ENCODE measurements around the gene SLAMF9. TPM values are rescaled to one million over a fixed set of nuclear protein-coding genes. Genes with fewer than 3 reads are reported as not detected.
A peak's percentile ranks its signal among the peaks of the same experiment; 100 is the strongest.

SLAMF9 gene
- total RNA-seq, 4 donors from 2014 or later: not detected

DNA sequence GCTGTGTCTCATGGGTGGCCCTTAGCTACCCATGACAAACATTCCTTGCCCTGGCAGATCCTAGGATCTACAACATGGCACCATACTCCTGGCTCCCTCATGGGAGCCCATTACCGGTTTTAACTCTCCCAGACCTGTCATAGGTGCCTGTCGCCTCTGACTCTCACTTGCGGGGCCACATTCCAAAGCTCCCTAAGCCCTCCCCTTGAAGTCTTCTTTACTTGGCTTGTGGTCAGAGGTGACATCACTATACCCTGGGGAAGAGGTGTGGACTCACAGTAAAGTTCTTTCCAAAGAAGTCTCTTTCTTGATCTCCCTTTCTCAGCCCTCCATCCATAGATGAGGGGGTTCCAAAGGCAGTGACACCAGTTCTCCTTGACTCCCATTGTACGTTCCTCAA is 5.4 kb upstream of the SLAMF9 start:
- DNase-seq (ENCODE audit: low spot score in 2 of 2): peak; percentile 59 to 82
- intact Hi-C loops (cut with DNase I; ENCODE audit: low total_unique reads): no loop called here
- TF ChIP-seq, protein P1, sequence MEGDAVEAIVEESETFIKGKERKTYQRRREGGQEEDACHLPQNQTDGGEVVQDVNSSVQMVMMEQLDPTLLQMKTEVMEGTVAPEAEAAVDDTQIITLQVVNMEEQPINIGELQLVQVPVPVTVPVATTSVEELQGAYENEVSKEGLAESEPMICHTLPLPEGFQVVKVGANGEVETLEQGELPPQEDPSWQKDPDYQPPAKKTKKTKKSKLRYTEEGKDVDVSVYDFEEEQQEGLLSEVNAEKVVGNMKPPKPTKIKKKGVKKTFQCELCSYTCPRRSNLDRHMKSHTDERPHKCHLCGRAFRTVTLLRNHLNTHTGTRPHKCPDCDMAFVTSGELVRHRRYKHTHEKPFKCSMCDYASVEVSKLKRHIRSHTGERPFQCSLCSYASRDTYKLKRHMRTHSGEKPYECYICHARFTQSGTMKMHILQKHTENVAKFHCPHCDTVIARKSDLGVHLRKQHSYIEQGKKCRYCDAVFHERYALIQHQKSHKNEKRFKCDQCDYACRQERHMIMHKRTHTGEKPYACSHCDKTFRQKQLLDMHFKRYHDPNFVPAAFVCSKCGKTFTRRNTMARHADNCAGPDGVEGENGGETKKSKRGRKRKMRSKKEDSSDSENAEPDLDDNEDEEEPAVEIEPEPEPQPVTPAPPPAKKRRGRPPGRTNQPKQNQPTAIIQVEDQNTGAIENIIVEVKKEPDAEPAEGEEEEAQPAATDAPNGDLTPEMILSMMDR (IDR thresholded peaks at IDR 0.05): no peak
- TF ChIP-seq POLR2A (IDR thresholded peaks at IDR 0.05): no peak
- WGBS, 2 donors: 22 to 26% methylated on average over 4 of the region's 4 CpGs
- H3K4me3 ChIP-seq (ENCODE audit: low read depth, poor library complexity, severe bottlenecking): no peak overlapping the region

- H3K4me3 ChIP-seq (ENCODE audit: low read depth, poor library complexity, severe bottlenecking): no peak overlapping the region
- 49 to 58% methylated on average over 3 of the region's 3 CpGs for WGBS, 2 donors
- TF ChIP-seq POLR2A (IDR thresholded peaks at IDR 0.05): no peak
- TF ChIP-seq, protein P1 (IDR thresholded peaks at IDR 0.05): no peak
- peak in 1 of 2 donors; percentile 31 for DNase-seq (ENCODE audit: low spot score in 2 of 2)
- intact Hi-C loops (cut with DNase I; ENCODE audit: low total_unique reads): no loop called here
Measured at GRCh38 chr1:159958719-159959380, 4.8 kb upstream of the SLAMF9 start.

DNA sequence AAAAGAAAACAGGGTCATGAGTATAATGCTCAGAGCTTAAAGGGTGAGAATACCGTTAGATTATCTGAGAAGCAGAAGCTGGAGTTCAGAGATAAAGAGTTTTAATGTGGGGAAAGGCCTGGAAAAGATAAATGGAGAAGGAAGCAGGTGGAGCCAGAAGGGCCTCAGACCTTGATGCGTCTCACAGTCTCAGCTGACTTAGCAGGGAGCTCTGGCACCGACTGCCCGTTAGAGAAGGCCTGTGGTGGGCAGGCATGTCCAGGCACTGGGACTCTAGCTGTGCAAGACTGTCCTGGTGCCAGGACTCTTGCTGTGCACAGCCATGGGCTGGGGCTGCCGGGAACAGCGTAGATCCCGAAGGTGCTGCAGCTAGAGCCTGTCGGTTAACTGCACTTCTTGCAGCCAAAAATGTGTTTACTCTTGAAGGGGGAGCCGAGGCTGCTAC is 3.8 kb upstream of the SLAMF9 start:
- no peak overlapping the region for H3K4me3 ChIP-seq (ENCODE audit: low read depth, poor library complexity, severe bottlenecking)
- 42 to 49% methylated on average over 9 of the region's 9 CpGs for WGBS, 2 donors
- intact Hi-C loops (cut with DNase I; ENCODE audit: low total_unique reads): no loop called here
- peak in 1 of 2 donors; percentile 79 for DNase-seq (ENCODE audit: low spot score in 2 of 2)
- TF ChIP-seq, protein P1 (IDR thresholded peaks at IDR 0.05): no peak
- no peak for TF ChIP-seq POLR2A (IDR thresholded peaks at IDR 0.05)

GRCh38 chr1:159955456-159955855 is 1.4 kb upstream of the SLAMF9 start:
- no peak for TF ChIP-seq POLR2A (IDR thresholded peaks at IDR 0.05)
- TF ChIP-seq, protein P1 (IDR thresholded peaks at IDR 0.05): no peak
- intact Hi-C loops (cut with DNase I; ENCODE audit: low total_unique reads): no loop called here
- 53 to 54% methylated on average over 3 of the region's 3 CpGs for WGBS, 2 donors
- DNase-seq (ENCODE audit: low spot score in 2 of 2): no peak
- H3K4me3 ChIP-seq (ENCODE audit: low read depth, poor library complexity, severe bottlenecking): no peak overlapping the region

GRCh38 chr1:159952932-159953331 is 1.1 kb downstream of the SLAMF9 start:
- no peak for TF ChIP-seq POLR2A (IDR thresholded peaks at IDR 0.05)
- TF ChIP-seq, protein P1 (IDR thresholded peaks at IDR 0.05): no peak
- H3K4me3 ChIP-seq (ENCODE audit: low read depth, poor library complexity, severe bottlenecking): no peak overlapping the region
- intact Hi-C loops (cut with DNase I; ENCODE audit: low total_unique reads): no loop called here
- WGBS, 2 donors: 88 to 89% methylated on average over 5 of the region's 5 CpGs
- peak in 1 of 2 donors; percentile 15 for DNase-seq (ENCODE audit: low spot score in 2 of 2)

- TF ChIP-seq, protein P1 (IDR thresholded peaks at IDR 0.05): no peak
- TF ChIP-seq POLR2A (IDR thresholded peaks at IDR 0.05): no peak
- DNase-seq (ENCODE audit: low spot score in 2 of 2): peak in 1 of 2 donors; percentile 80
- 59 to 65% methylated on average over 1 of the region's 1 CpG for WGBS, 2 donors
- no peak overlapping the region for H3K4me3 ChIP-seq (ENCODE audit: low read depth, poor library complexity, severe bottlenecking)
- intact Hi-C loops (cut with DNase I; ENCODE audit: low total_unique reads): no loop called here
Measured at GRCh38 chr1:159951551-159951950, 2.5 kb downstream of the SLAMF9 start.
